B cell (primary cell): ENCODE data around the gene SCN4B. TPM values are rescaled to one million over a fixed set of nuclear protein-coding genes. Genes with fewer than 3 reads are reported as not detected.

Source experiments
- ATAC-seq: fragments of 200-7000 bp; cut with Tn5 transposase; one replicate; pipeline ENCODE4 v1.10.0; 2021; ENCODE audit warnings: low read depth, mild to moderate bottlenecking, moderate number of reproducible peaks, moderate library complexity
- CTCF ChIA-PET: fragments of 350-600 bp; sonication (Branson Sonifier 250); formaldehyde crosslinking; loops from one replicate; lab custom pipeline; 2021; ENCODE audit warnings: antibody characterized with exemption, inconsistent platforms; lab: Charles Lee
- POLR2A ChIA-PET: fragments of 350-600 bp; sonication (Branson Sonifier 250); formaldehyde crosslinking; loops from one replicate; lab custom pipeline; 2021; ENCODE audit warnings: antibody characterized with exemption; lab: Charles Lee
- DNase-seq: peaks from one replicate; pipeline ENCODE4 v3.0.0; 2013
- H2AFZ ChIP-seq: 2 replicates; pipeline ENCODE4 v1.6.1; 2012; ENCODE audit warnings: mild to moderate bottlenecking, low read depth, low read length; ENCODE audit not compliant: insufficient read depth, poor library complexity, severe bottlenecking
- H3K27ac ChIP-seq, 2 donors: 1 replicate in 1 of 2; 2 replicates in 1 of 2; pipeline ENCODE4 v1.5.1; 2012 to 2013; ENCODE audit warnings: low read length in 2 of 2, mild to moderate bottlenecking in 2 of 2, moderate library complexity in 1 of 2
- H3K27me3 ChIP-seq, 4 experiments: fragments of 200-600 bp in 1 of 4; sonication (generic) in 1 of 4; replicated peaks in 1 of 4; 1 replicate in 2 of 4; 2 replicates in 2 of 4; pipeline versions ENCODE4 v1.6.1 to v1.7.0; 2013 to 2016; ENCODE audit warnings: low read length in 3 of 4, mild to moderate bottlenecking in 2 of 4, mixed read lengths in 1 of 4, moderate library complexity in 1 of 4; ENCODE audit not compliant: insufficient read depth in 4 of 4, control insufficient read depth in 3 of 4; ENCODE audit errors: control extremely low read depth in 1 of 4
- H3K36me3 ChIP-seq, 2 experiments: replicated peaks in 1 of 2; 1 replicate in 1 of 2; 2 replicates in 1 of 2; pipeline versions ENCODE4 v1.6.1 to v1.7.1; 2013; ENCODE audit warnings: low read length in 1 of 2; ENCODE audit not compliant: insufficient read depth in 2 of 2, control insufficient read depth in 1 of 2; ENCODE audit errors: control extremely low read depth in 1 of 2, extremely low read depth in 1 of 2
- H3K4me1 ChIP-seq, 2 donors: fragments of 200-600 bp in 1 of 2; sonication (generic) in 1 of 2; 1 replicate in 1 of 2; 2 replicates in 1 of 2; pipeline versions ENCODE4 v1.5.1 to v1.6.1; 2013 to 2017; ENCODE audit warnings: low read length in 2 of 2; ENCODE audit not compliant: control insufficient read depth in 2 of 2, insufficient read depth in 2 of 2
- H3K4me2 ChIP-seq: replicated peaks from 2 replicates; pipeline ENCODE3; 2012; ENCODE audit warnings: mild to moderate bottlenecking, low read depth, low read length; ENCODE audit not compliant: poor library complexity, severe bottlenecking
- H3K4me3 ChIP-seq, 5 experiments: fragments of 200-600 bp in 1 of 5; sonication (generic) in 1 of 5; 1 replicate in 3 of 5; 2 replicates in 2 of 5; pipeline versions ENCODE4 v1.5.1 to v1.7.0; 2011 to 2016; ENCODE audit warnings: low read length in 4 of 5, mild to moderate bottlenecking in 4 of 5, low read depth in 2 of 5, control low read depth in 1 of 5, moderate library complexity in 1 of 5; ENCODE audit not compliant: insufficient read depth in 1 of 5; ENCODE audit errors: control extremely low read depth in 1 of 5, extremely low read depth in 1 of 5
- H3K79me2 ChIP-seq: fragments of 200-600 bp; sonication (generic); one replicate; pipeline ENCODE4 v1.6.0; 2016; ENCODE audit warnings: low read length; ENCODE audit not compliant: control insufficient read depth, insufficient read depth
- H3K9ac ChIP-seq: fragments of 200-600 bp; sonication (generic); 2 replicates; pipeline ENCODE4 v1.6.1; 2017; ENCODE audit warnings: mild to moderate bottlenecking, low read length, moderate library complexity
- H3K9me3 ChIP-seq, 3 donors: one replicate each; pipeline versions ENCODE4 v1.6.1 to v1.7.1; 2013; ENCODE audit warnings: low read length in 2 of 3; ENCODE audit not compliant: control insufficient read depth in 2 of 3, insufficient read depth in 1 of 3; ENCODE audit errors: control extremely low read depth in 1 of 3
- H4K20me1 ChIP-seq: 2 replicates; pipeline ENCODE4 v1.6.0; 2012; ENCODE audit warnings: mild to moderate bottlenecking, low read length; ENCODE audit not compliant: insufficient read depth, control insufficient read depth, poor library complexity, severe bottlenecking
- H3K27ac Mint-ChIP-seq: one replicate; pipeline ENCODE4 v1.8.0; 2021; ENCODE audit warnings: mixed read lengths
- H3K27me3 Mint-ChIP-seq: one replicate; pipeline ENCODE4 v1.8.0; 2021; ENCODE audit warnings: mixed read lengths
- H3K4me1 Mint-ChIP-seq: one replicate; pipeline ENCODE4 v1.8.0; 2021; ENCODE audit warnings: mixed read lengths
- H3K4me3 Mint-ChIP-seq: one replicate; pipeline ENCODE4 v1.8.0; 2021; ENCODE audit warnings: mixed read lengths
- H3K9me3 Mint-ChIP-seq: one replicate; pipeline ENCODE4 v1.8.0; 2022; ENCODE audit warnings: mixed read lengths; ENCODE audit not compliant: insufficient read depth
- CTCF ChIP-seq: fragments of 200-600 bp; IDR thresholded peaks from one replicate; pipeline ENCODE4 v1.8.0; 2022; ENCODE audit warnings: antibody characterized with exemption, mild to moderate bottlenecking
- EZH2 ChIP-seq: IDR thresholded peaks from 2 replicates; pipeline ENCODE4 v1.6.1; 2012; ENCODE audit warnings: borderline replicate concordance, low read depth, mild to moderate bottlenecking, moderate library complexity, low read length; ENCODE audit not compliant: insufficient read depth, poor library complexity, severe bottlenecking
- WGBS: methylation state at CpG from one replicate; pipeline ENCODE4 v1.1.5; 2013; ENCODE audit warnings: missing lambda C conversion rate; ENCODE audit not compliant: insufficient coverage; 5-methylcytosine and 5-hydroxymethylcytosine counted together
- intact Hi-C: fragments of 100-400 bp; cut with micrococcal nuclease; formaldehyde crosslinking; loops from one replicate; pipeline ENCODE4 v1.10.0; 2022
- polyA plus RNA-seq: library from polyadenylated mRNA; depleted of rRNA; stranded (reverse); fragments of >200 nt; gene quantifications from 2 replicates; pipeline ENCODE4 v1.2.3, GENCODE V29; 2012
- total RNA-seq, 2 donors: library from RNA; stranded (reverse); fragments of 120-200 nt in 1 of 2; gene quantifications; 1 replicate in 1 of 2; 2 replicates in 1 of 2; pipeline versions ENCODE4 v1.2.3 to v1.2.4, GENCODE V29; 2013 to 2022

SCN4B gene
- total and polyA plus RNA-seq, 2 donors (not counting 1 experiment from before 2014, with no cell fraction given), result not detected

GRCh38 chr11:118128721-118129470 is 23.7 kb downstream of the SCN4B start:
- 85% methylated on average over 8 of the region's 11 CpGs for WGBS
- H3K36me3 ChIP-seq, result no peaks in the 10 kb centered on the region
- no peak overlapping the region for H3K4me3 ChIP-seq
- POLR2A ChIA-PET, result no interaction called here
- H3K27me3 Mint-ChIP-seq, result peaks cover 18% of the 10 kb centered on the region
- no peak overlapping the region for H3K27ac Mint-ChIP-seq
- peaks cover 0 to 12% (median 0%) of the 10 kb centered on the region in 4 experiments for H3K27me3 ChIP-seq
- no peaks in the 10 kb centered on the region for H4K20me1 ChIP-seq
- H3K4me1 Mint-ChIP-seq, result no peaks in the 10 kb centered on the region
- CTCF ChIA-PET, result no interaction called here
- no peaks in the 10 kb centered on the region for H3K9me3 Mint-ChIP-seq
- intact Hi-C loops, result no loop called here
- TF ChIP-seq CTCF (no peak), EZH2 (no peak)
- no peak overlapping the region for H3K4me2 ChIP-seq
- H3K9ac ChIP-seq, result no peak overlapping the region
- no peak overlapping the region for H2AFZ ChIP-seq
- H3K79me2 ChIP-seq, result no peaks in the 10 kb centered on the region
- no peak for DNase-seq
- H3K9me3 ChIP-seq, result no peaks in the 10 kb centered on the region
- H3K4me1 ChIP-seq, result no peaks in the 10 kb centered on the region
- H3K27ac ChIP-seq, result no peak overlapping the region
- ATAC-seq, result no peak
- no peak overlapping the region for H3K4me3 Mint-ChIP-seq

GRCh38 chr11:118128310-118128709 is 24.3 kb downstream of the SCN4B start:
- H4K20me1 ChIP-seq, result no peaks in the 10 kb centered on the region
- no peak overlapping the region for H3K27ac ChIP-seq
- ATAC-seq, result no peak
- H3K36me3 ChIP-seq, result no peaks in the 10 kb centered on the region
- WGBS, result 72% methylated on average over 3 of the region's 4 CpGs
- Mint-ChIP-seq H3K4me1 (no peaks in the 10 kb centered on the region), H3K9me3 (no peaks in the 10 kb centered on the region), H3K4me3 (no peak overlapping the region), H3K27me3 (peaks cover 13% of the 10 kb centered on the region), H3K27ac (no peak overlapping the region)
- ChIA-PET CTCF (no interaction called here), POLR2A (no interaction called here)
- DNase-seq, result no peak
- H3K79me2 ChIP-seq, result no peaks in the 10 kb centered on the region
- no peak for TF ChIP-seq CTCF
- no peak for TF ChIP-seq EZH2
- no peak overlapping the region for H3K4me2 ChIP-seq
- H3K9ac ChIP-seq, result no peak overlapping the region
- H3K4me3 ChIP-seq, result no peak overlapping the region
- no peaks in the 10 kb centered on the region for H3K9me3 ChIP-seq
- peaks cover 0 to 10% (median 0%) of the 10 kb centered on the region in 4 experiments for H3K27me3 ChIP-seq
- no peak overlapping the region for H2AFZ ChIP-seq
- no peaks in the 10 kb centered on the region for H3K4me1 ChIP-seq
- intact Hi-C loops, result no loop called here
